ENCODE data around the gene MAEL. TPM values are rescaled to one million over a fixed set of nuclear protein-coding genes. Genes with fewer than 3 reads are reported as not detected.

MAEL gene
- total and polyA plus RNA-seq, 2 of the 8 experiments (the other 6 are each of a cell fraction or from before 2014, with no cell fraction given): 0.03 TPM; not detected in 1

DNA sequence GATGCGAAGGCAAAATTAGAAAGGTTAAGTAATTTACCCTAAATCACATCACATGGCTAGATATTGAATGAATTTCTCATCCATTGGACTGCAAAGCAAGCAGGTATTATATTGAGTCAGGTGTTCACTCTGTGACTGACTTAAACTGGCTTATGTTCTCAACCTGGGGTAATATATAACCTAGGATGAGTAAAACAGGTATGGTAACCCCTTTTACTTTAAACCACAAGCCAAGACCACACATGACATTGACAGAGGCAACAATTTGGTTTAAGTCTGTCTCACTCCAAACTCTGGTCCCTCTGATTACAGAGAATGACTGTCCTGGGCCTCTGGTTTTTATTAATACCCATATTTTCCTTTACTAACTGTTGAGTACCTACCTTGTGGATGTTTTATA lies 33.3 kb downstream of the MAEL start:
- Histone ChIP-seq H4K5ac (ENCODE audit: insufficient read length, low read depth, low read length) (no peak overlapping the region), H2BK12ac (ENCODE audit: low read depth, low read length) (no peak overlapping the region), H3K36me3 (ENCODE audit: control insufficient read depth in 2 of 4, insufficient read depth in 4 of 4, low read length in 3 of 4) (no peaks in the 10 kb centered on the region), H3K23me2 (ENCODE audit: low read depth, low read length) (no peaks in the 10 kb centered on the region), H3K27me3 (replicated peaks in 1 of 4; ENCODE audit: control insufficient read depth in 3 of 4, extremely low read depth in 1 of 4, insufficient read depth in 3 of 4, low read length in 3 of 4) (no peaks in the 10 kb centered on the region), H4K91ac (replicated peaks; ENCODE audit: insufficient read length, low read length) (no peak overlapping the region), H4K20me1 (replicated peaks in 1 of 2; ENCODE audit: control insufficient read depth in 1 of 2, insufficient read depth in 2 of 2, low read length in 2 of 2) (no peaks in the 10 kb centered on the region), H3K27ac (ENCODE audit: low read depth, low read length) (no peak overlapping the region), H3K9me3 (ENCODE audit: insufficient read depth in 2 of 2, low read depth in 1 of 2, low read length in 1 of 2) (no peaks in the 10 kb centered on the region), H3K4me1 (replicated peaks in 1 of 4; ENCODE audit: control insufficient read depth in 3 of 4, insufficient read depth in 4 of 4, low read length in 3 of 4) (no peaks in the 10 kb centered on the region), H3K4ac (replicated peaks; ENCODE audit: insufficient read length, low read depth, low read length) (no peak overlapping the region), H3K4me3 (ENCODE audit: extremely low read depth in 1 of 4, insufficient read depth in 2 of 4, low read depth in 3 of 4, low read length in 4 of 4) (no peak overlapping the region), H4K8ac (ENCODE audit: extremely low read depth, insufficient read depth, low read length) (no peak overlapping the region), H2BK20ac (ENCODE audit: low read length) (no peak overlapping the region), H3K79me1 (ENCODE audit: low read depth, low read length) (no peaks in the 10 kb centered on the region), H3K56ac (replicated peaks; ENCODE audit: insufficient read length, low read depth, low read length) (no peak overlapping the region), H2BK5ac (ENCODE audit: low read depth, low read length) (no peak overlapping the region), H3K18ac (ENCODE audit: extremely low read depth, low read length) (no peak overlapping the region), H2BK15ac (ENCODE audit: low read length) (no peak overlapping the region), H3K9ac (replicated peaks in 1 of 4; ENCODE audit: extremely low read depth in 1 of 4, low read depth in 3 of 4, low read length in 3 of 4) (no peak overlapping the region), H2AK5ac (ENCODE audit: low read depth, low read length) (no peak overlapping the region), H2AFZ (ENCODE audit: low read length) (no peak overlapping the region), H3K23ac (ENCODE audit: insufficient read length) (no peak overlapping the region), H3K14ac (ENCODE audit: insufficient read length) (no peak overlapping the region), H3K79me2 (ENCODE audit: control insufficient read depth in 1 of 2, insufficient read depth in 2 of 2, low read length in 2 of 2) (no peaks in the 10 kb centered on the region), H3K4me2 (ENCODE audit: insufficient read depth in 1 of 2, low read depth in 2 of 2, low read length in 2 of 2) (no peak overlapping the region), H2BK120ac (replicated peaks; ENCODE audit: low read depth, low read length) (no peak overlapping the region)
- 92% methylated on average over 1 of the region's 1 CpG; no CpG with 5 or more reads in 1 of the 2 experiments for WGBS, 2 experiments (ENCODE audit: extremely low coverage in 1 of 2, insufficient coverage in 1 of 2, insufficient read length in 1 of 2, insufficient replicate concordance in 2 of 2, low coverage in 1 of 2, low lambda C conversion rate in 2 of 2, missing lambda C conversion rate in 1 of 2)
- FAIRE-seq (no peak), DNase-seq (ENCODE audit: low read depth in 1 of 2, low spot score in 2 of 2) (no peak)
- CTCF ChIA-PET (ENCODE audit: partially characterized antibody): interaction anchor here (1.5 kb wide), 1 partner anchor 21 kb away, joined by 5 read pairs; no protein-coding TSS in a partner anchor
- POLR2A ChIA-PET (ENCODE audit: partially characterized antibody): no interaction called here
- TF ChIP-seq BCL11A (IDR thresholded peaks at IDR 0.05; ENCODE audit: low read depth in 2 of 2, low read length in 2 of 2) (no peak), KDM5A (IDR thresholded peaks at IDR 0.05; ENCODE audit: low read length) (no peak), BACH1 (IDR thresholded peaks at IDR 0.05; ENCODE audit: low read length) (no peak), POU5F1 (IDR thresholded peaks at IDR 0.05; ENCODE audit: low read depth, low read length) (no peak), SIN3A (conservative IDR thresholded peaks at IDR 0.05 in 1 of 2, IDR thresholded peaks at IDR 0.05 in 1 of 2; ENCODE audit: low read depth in 1 of 2, low read length in 2 of 2) (no peak), GABPA (IDR thresholded peaks at IDR 0.05; ENCODE audit: borderline replicate concordance, insufficient read depth, low read length) (no peak), TCF12 (IDR thresholded peaks at IDR 0.05; ENCODE audit: low read depth, low read length) (no peak), EZH2 (IDR thresholded peaks at IDR 0.05; ENCODE audit: low read depth, low read length, severe bottlenecking) (no peak), KDM1A (IDR thresholded peaks at IDR 0.05; ENCODE audit: borderline replicate concordance, low read length) (no peak)
- TF ChIP-seq, protein P1, sequence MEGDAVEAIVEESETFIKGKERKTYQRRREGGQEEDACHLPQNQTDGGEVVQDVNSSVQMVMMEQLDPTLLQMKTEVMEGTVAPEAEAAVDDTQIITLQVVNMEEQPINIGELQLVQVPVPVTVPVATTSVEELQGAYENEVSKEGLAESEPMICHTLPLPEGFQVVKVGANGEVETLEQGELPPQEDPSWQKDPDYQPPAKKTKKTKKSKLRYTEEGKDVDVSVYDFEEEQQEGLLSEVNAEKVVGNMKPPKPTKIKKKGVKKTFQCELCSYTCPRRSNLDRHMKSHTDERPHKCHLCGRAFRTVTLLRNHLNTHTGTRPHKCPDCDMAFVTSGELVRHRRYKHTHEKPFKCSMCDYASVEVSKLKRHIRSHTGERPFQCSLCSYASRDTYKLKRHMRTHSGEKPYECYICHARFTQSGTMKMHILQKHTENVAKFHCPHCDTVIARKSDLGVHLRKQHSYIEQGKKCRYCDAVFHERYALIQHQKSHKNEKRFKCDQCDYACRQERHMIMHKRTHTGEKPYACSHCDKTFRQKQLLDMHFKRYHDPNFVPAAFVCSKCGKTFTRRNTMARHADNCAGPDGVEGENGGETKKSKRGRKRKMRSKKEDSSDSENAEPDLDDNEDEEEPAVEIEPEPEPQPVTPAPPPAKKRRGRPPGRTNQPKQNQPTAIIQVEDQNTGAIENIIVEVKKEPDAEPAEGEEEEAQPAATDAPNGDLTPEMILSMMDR (IDR thresholded peaks at IDR 0.05; ENCODE audit: control extremely low read depth in 1 of 3, insufficient read depth in 1 of 3, low read depth in 1 of 3, low read length in 3 of 3): no peak
- TF ChIP-seq, protein P2, sequence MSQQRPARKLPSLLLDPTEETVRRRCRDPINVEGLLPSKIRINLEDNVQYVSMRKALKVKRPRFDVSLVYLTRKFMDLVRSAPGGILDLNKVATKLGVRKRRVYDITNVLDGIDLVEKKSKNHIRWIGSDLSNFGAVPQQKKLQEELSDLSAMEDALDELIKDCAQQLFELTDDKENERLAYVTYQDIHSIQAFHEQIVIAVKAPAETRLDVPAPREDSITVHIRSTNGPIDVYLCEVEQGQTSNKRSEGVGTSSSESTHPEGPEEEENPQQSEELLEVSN (IDR thresholded peaks at IDR 0.05): no peak

All from H1 (cell line).